Sigmoid colon (tissue), 7 donors: Measurements from ENCODE around the gene ACSF2. TPM values are rescaled to one million over a fixed set of nuclear protein-coding genes. Genes with fewer than 3 reads are reported as not detected.

ENCODE experiments used
- DNase-seq: peaks from one replicate; pipeline ENCODE4 v3.0.0-alpha.2; 2019
- H3K27ac ChIP-seq, 4 donors: fragments of 200-600 bp; sonication (generic); one replicate each; pipeline ENCODE4 v1.5.1; 2016 to 2019; ENCODE audit warnings: mild to moderate bottlenecking in 1 of 4
- H3K27me3 ChIP-seq, 3 donors: fragments of 200-600 bp; sonication (generic); one replicate each; pipeline ENCODE4 v1.5.1; 2019; ENCODE audit warnings: mild to moderate bottlenecking in 1 of 3
- H3K36me3 ChIP-seq, 4 donors: fragments of 200-600 bp; sonication (generic); one replicate each; pipeline ENCODE4 v1.5.1; 2016 to 2019
- H3K4me1 ChIP-seq, 4 donors: fragments of 200-600 bp; sonication (generic); one replicate each; pipeline ENCODE4 v1.5.1; 2017 to 2019
- H3K4me3 ChIP-seq, 4 donors: fragments of 200-600 bp; sonication (generic); one replicate each; pipeline ENCODE4 v1.5.1; 2017 to 2019; ENCODE audit warnings: mild to moderate bottlenecking in 2 of 4, moderate library complexity in 1 of 4
- H3K9me3 ChIP-seq, 4 donors: fragments of 200-600 bp in 3 of 4; sonication (generic) in 3 of 4; one replicate each; pipeline versions ENCODE4 v1.5.1 to v1.6.1; 2013 to 2019
- CTCF ChIP-seq, 4 experiments: fragments of 450-650 bp in 3 of 4; fragments of 200-600 bp in 1 of 4; IDR thresholded peaks; one replicate each; pipeline ENCODE4 v1.5.1; 2016 to 2019; ENCODE audit warnings: antibody characterized with exemption in 4 of 4, mild to moderate bottlenecking in 3 of 4, moderate library complexity in 2 of 4
- EP300 ChIP-seq, 4 donors: sonication (generic); formaldehyde crosslinking; IDR thresholded peaks; one replicate each; pipeline ENCODE4 v1.6.1; 2017; ENCODE audit warnings: antibody characterized with exemption in 4 of 4
- POLR2A ChIP-seq, 2 donors: fragments of 450-650 bp; IDR thresholded peaks; one replicate each; pipeline ENCODE4 v1.6.1; 2016; ENCODE audit warnings: antibody characterized with exemption in 2 of 2, mild to moderate bottlenecking in 2 of 2, moderate library complexity in 2 of 2
- POLR2AphosphoS5 ChIP-seq, 4 donors: sonication (generic); formaldehyde crosslinking; IDR thresholded peaks; one replicate each; pipeline ENCODE4 v1.6.1; 2017; ENCODE audit warnings: antibody characterized with exemption in 4 of 4
- WGBS, 2 donors: extraction: QIAGEN DNeasy Blood & Tissue Kit; methylation state at CpG; one replicate each; pipeline ENCODE4 v1.1.7; 2013; 5-methylcytosine and 5-hydroxymethylcytosine counted together
- intact Hi-C: fragments of 100-400 bp; cut with DNase I; formaldehyde crosslinking; loops from one replicate; pipeline ENCODE4 v1.15.1; 2023
- polyA plus RNA-seq, 3 donors: library from polyadenylated mRNA; stranded (reverse); fragments of 200-250 nt; gene quantifications; one replicate each; pipeline ENCODE4 v1.2.3, GENCODE V29; 2013
- total RNA-seq, 4 donors: library from RNA; depleted of rRNA; stranded (reverse); fragments of >200 nt; gene quantifications; one replicate each; pipeline ENCODE4 v1.1.0, GENCODE V29; 2016
- donor health status: healthy with polysubstance abuse.
- donor health status: Bipolar disorder and iron deficiency.
- donor health status: healthy.

The ACSF2 gene
- total and polyA plus RNA-seq, 7 donors = 8.2 to 61.7 (median 28.5) TPM

DNA sequence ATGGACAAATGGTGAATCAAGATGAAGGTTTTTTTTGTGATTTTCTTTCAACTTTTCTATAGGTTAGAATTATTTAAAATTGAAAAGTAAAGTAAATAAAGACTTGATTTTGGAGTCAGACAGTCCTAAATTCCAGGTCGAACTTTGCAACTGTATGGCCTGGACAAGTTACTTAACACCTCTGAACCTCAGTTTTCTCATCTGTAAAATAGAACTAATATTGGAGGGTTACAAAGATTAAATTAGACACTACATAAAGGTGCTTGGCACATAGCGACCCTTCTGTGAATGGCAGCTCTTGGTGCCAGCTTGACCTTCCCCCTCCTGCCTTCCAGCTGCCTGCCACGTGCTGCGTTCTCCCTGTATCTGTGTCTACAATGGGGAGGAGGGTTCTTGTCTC is 55.6 kb downstream of the ACSF2 start:
- Histone ChIP-seq H3K4me3 (no peak overlapping the region), H3K9me3 (no peaks in the 10 kb centered on the region), H3K4me1 (peaks cover 0 to 32% (median 24%) of the 10 kb centered on the region in 4 donors), H3K27ac (peak overlapping the region in 2 of 4 donors; percentile 85 to 90), H3K27me3 (peaks cover 0 to 9% (median 7%) of the 10 kb centered on the region in 3 donors), H3K36me3 (peaks cover 0 to 43% (median 16%) of the 10 kb centered on the region in 4 donors)
- WGBS, 2 donors = 75 to 88% methylated on average over 4 of the region's 4 CpGs
- no peak for DNase-seq
- TF ChIP-seq POLR2A (IDR thresholded peaks at IDR 0.05) (no peak), POLR2AphosphoS5 (IDR thresholded peaks at IDR 0.05) (no peak), CTCF (IDR thresholded peaks at IDR 0.05) (no peak), EP300 (IDR thresholded peaks at IDR 0.05) (no peak)
- intact Hi-C loops = loop anchor here (2.0 to 5.0 kb wide), 2 partner anchors 145 to 211 kb away; no protein-coding TSS in a partner anchor

- H3K4me1 ChIP-seq = peaks cover 0 to 32% (median 24%) of the 10 kb centered on the region in 4 donors
- intact Hi-C loops = loop anchor here (5.0 kb wide), 1 partner anchor 210 kb away; no protein-coding TSS in a partner anchor
- TF ChIP-seq EP300 (IDR thresholded peaks at IDR 0.05) (no peak), POLR2A (IDR thresholded peaks at IDR 0.05) (no peak), POLR2AphosphoS5 (IDR thresholded peaks at IDR 0.05) (no peak), CTCF (IDR thresholded peaks at IDR 0.05) (no peak)
- DNase-seq = no peak
- H3K9me3 ChIP-seq = no peaks in the 10 kb centered on the region
- no peak overlapping the region for H3K4me3 ChIP-seq
- peak overlapping the region; percentile 79 to 90 (median 83) for H3K27ac ChIP-seq
- H3K27me3 ChIP-seq = peaks cover 0 to 4% (median 3%) of the 10 kb centered on the region in 3 donors
- WGBS, 2 donors = 76 to 90% methylated on average over 23 of the region's 23 CpGs
- peaks cover 0 to 44% (median 16%) of the 10 kb centered on the region in 4 donors for H3K36me3 ChIP-seq
Observed at GRCh38 chr17:50482110-50482509, 56.1 kb downstream of the ACSF2 start.

- peak; percentile 99 for DNase-seq
- Histone ChIP-seq H3K4me1 (peaks cover 0 to 32% (median 24%) of the 10 kb centered on the region in 4 donors), H3K4me3 (no peak overlapping the region), H3K9me3 (no peaks in the 10 kb centered on the region), H3K27me3 (no peaks in the 10 kb centered on the region), H3K36me3 (peaks cover 0 to 44% (median 16%) of the 10 kb centered on the region in 4 donors), H3K27ac (peak overlapping the region; percentile 79 to 90 (median 83))
- TF ChIP-seq POLR2AphosphoS5 (IDR thresholded peaks at IDR 0.05) = peak; percentile 68 to 88 (median 76)
- peak in 2 of 4 donors; percentile 66 to 87 for TF ChIP-seq EP300 (IDR thresholded peaks at IDR 0.05)
- no peak for TF ChIP-seq POLR2A (IDR thresholded peaks at IDR 0.05)
- peak; percentile 74 to 90 (median 82) for TF ChIP-seq CTCF (IDR thresholded peaks at IDR 0.05)
- intact Hi-C loops = loop anchor here (5.0 kb wide), 1 partner anchor 210 kb away; no protein-coding TSS in a partner anchor
- WGBS, 2 donors = 5 to 23% methylated on average over 7 of the region's 7 CpGs
Observed at GRCh38 chr17:50482516-50482915, 56.5 kb downstream of the ACSF2 start.

DNA sequence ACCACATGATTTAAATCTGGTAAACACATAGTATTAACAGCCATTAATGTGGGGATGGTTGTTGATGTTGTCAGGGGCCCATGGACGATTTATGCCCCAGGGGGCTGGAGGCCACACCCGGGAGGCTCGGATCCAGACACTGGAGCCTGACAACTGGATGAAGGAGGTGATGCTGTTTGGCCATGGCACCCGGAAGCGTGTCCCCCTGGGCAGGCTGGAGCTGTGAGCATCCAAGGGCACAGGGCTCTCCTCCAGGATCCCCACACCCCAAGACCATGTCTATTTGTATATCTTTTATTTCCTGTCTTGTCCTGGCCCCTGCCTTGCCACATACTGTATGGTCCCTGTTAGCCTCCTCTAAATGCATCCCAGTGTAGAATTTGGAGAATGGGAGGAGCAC is 57.2 kb downstream of the ACSF2 start:
- TF ChIP-seq POLR2A (IDR thresholded peaks at IDR 0.05) (no peak), CTCF (IDR thresholded peaks at IDR 0.05) (no peak), POLR2AphosphoS5 (IDR thresholded peaks at IDR 0.05) (no peak), EP300 (IDR thresholded peaks at IDR 0.05) (no peak)
- Histone ChIP-seq H3K36me3 (peaks cover 0 to 44% (median 16%) of the 10 kb centered on the region in 4 donors), H3K27me3 (no peaks in the 10 kb centered on the region), H3K4me1 (peaks cover 0 to 28% (median 21%) of the 10 kb centered on the region in 4 donors), H3K4me3 (no peak overlapping the region), H3K9me3 (no peaks in the 10 kb centered on the region), H3K27ac (peak overlapping the region; percentile 79 to 90 (median 83))
- intact Hi-C loops = loop anchor here (5.0 kb wide), 1 partner anchor 209 kb away; no protein-coding TSS in a partner anchor
- 87 to 89% methylated on average over 5 of the region's 5 CpGs for WGBS, 2 donors
- DNase-seq = no peak
